Transverse colon (tissue), 4 donors: Measurements from ENCODE around the gene KRTAP12-1. TPM values are rescaled to one million over a fixed set of nuclear protein-coding genes. Genes with fewer than 3 reads are reported as not detected.
"Not testable (repeated sequence)": the region's sequence is repeated elsewhere in the genome, so short reads cannot be mapped to it uniquely, and the experiment has no call there.

Experiments used
- DNase-seq: peaks from one replicate; pipeline ENCODE4 v3.0.0-alpha.2; 2019
- H3K27ac ChIP-seq, 4 donors: fragments of 200-600 bp; sonication (generic); 2 replicates each; pipeline ENCODE4 v1.5.1; 2016 to 2018; ENCODE audit warnings: inconsistent platforms in 4 of 4
- H3K27me3 ChIP-seq: fragments of 200-600 bp; sonication (generic); 2 replicates; pipeline ENCODE4 v1.5.1; 2017; ENCODE audit warnings: inconsistent platforms
- H3K36me3 ChIP-seq, 4 donors: fragments of 200-600 bp; sonication (generic); 2 replicates each; pipeline ENCODE4 v1.5.1; 2017 to 2019; ENCODE audit warnings: inconsistent platforms in 4 of 4
- H3K4me1 ChIP-seq, 4 donors: fragments of 200-600 bp; sonication (generic); 2 replicates each; pipeline ENCODE4 v1.5.1; 2017 to 2020; ENCODE audit warnings: inconsistent platforms in 4 of 4
- H3K4me3 ChIP-seq, 4 donors: fragments of 200-600 bp; sonication (generic); 1 replicate in 1 of 4; 2 replicates in 3 of 4; pipeline versions ENCODE4 v1.5.1 to v1.6.1; 2017 to 2019; ENCODE audit warnings: inconsistent platforms in 4 of 4
- H3K9me3 ChIP-seq, 2 donors: fragments of 200-600 bp; sonication (generic); 2 replicates each; pipeline ENCODE4 v1.5.1; 2017 to 2019; ENCODE audit warnings: inconsistent platforms in 2 of 2
- CTCF ChIP-seq, 5 experiments: fragments of 200-600 bp in 3 of 5; fragments of 450-650 bp in 2 of 5; sonication (generic) in 3 of 5; IDR thresholded peaks; 1 replicate in 2 of 5; 2 replicates in 3 of 5; pipeline ENCODE4 v1.5.1; 2016 to 2017; ENCODE audit warnings: antibody characterized with exemption in 5 of 5, inconsistent platforms in 3 of 5, mild to moderate bottlenecking in 2 of 5, moderate library complexity in 1 of 5
- EP300 ChIP-seq: sonication (generic); formaldehyde crosslinking; IDR thresholded peaks from one replicate; pipeline ENCODE4 v1.6.1; 2017; ENCODE audit warnings: antibody characterized with exemption, low read depth
- POLR2A ChIP-seq: fragments of 450-650 bp; IDR thresholded peaks from one replicate; pipeline ENCODE4 v1.6.1; 2016; ENCODE audit warnings: antibody characterized with exemption, mild to moderate bottlenecking, moderate library complexity
- POLR2AphosphoS5 ChIP-seq, 3 donors: sonication (generic); formaldehyde crosslinking; IDR thresholded peaks; one replicate each; pipeline ENCODE4 v1.6.1; 2016; ENCODE audit warnings: antibody characterized with exemption in 3 of 3
- WGBS, 2 donors: methylation state at CpG; one replicate each; pipeline ENCODE4 v1.1.5; 2018; ENCODE audit warnings: low coverage in 1 of 2; 5-methylcytosine and 5-hydroxymethylcytosine counted together
- in situ Hi-C, 4 donors: fragments of 200-750 bp; cut with MboI; loops; one replicate each; pipeline versions ENCODE4 v1.15.0 to v1.15.1; 2017; ENCODE audit warnings: low sequenced_read_pairs in 3 of 4, low pct_ligation_motif_present in 1 of 4, low pct_unique_long_range_greater_than_20kb in 1 of 4
- intact Hi-C: fragments of 100-400 bp; cut with DNase I; formaldehyde crosslinking; loops from one replicate; pipeline ENCODE4 v1.15.1; 2023; ENCODE audit warnings: low total_unique reads
- total RNA-seq, 4 donors: library from RNA; depleted of rRNA; stranded (reverse); fragments of >200 nt; gene quantifications; one replicate each; pipeline ENCODE4 v1.1.0, GENCODE V29; 2016

KRTAP12-1 gene
- total RNA-seq, 4 donors from 2014 or later, result not detected

DNA sequence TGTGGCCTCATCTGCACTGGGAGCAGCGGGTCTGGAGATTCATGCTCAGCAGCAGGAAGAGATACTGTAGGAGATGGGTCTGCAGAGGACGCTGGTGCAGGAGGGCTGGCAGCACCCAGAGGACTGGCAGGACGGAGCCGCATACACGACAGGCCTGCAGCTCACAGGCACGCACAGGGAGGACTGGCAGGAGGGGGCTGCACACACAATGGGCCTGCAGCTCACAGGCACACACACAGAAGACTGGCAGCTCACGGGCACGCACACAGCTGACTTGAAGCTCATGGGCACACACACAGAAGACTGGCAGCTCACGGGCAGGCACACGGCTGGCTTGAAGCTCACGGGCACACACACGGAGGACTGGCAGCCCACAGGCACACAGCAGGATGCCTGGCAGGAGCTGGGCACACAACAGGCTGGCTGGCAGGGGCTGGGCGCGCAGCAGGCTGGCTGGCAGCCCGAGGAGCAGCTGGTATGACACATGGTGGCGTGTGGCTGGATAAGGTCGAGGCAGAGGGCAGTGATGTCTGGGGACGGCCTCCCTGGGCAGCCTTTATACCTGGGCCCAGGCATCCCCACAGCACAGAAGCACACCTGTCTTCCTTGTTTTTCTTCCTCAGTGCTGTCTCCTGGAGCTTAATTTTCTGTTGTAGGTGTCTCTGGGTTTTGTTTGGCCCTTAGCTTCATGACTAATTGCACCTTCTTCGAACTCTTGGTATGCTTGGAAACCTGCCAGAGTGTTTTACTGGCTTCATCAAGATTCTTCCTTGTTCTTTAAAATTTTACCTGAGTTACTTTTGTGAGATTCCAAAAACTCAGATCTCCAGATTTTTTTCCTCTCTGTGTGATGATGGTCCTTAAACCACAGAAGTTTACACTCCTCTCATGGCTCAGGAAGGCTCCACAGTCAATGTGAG is 15.3 kb downstream of the KRTAP12-1 start, which contains the start of gene KRTAP12-2:
Gene KRTAP12-2 (minus strand): TSS at position 527 of the 920 bp plus-strand sequence. CDS start 41 bp downstream, at position 486.
- no peak within 1 kb of the TSS for H3K4me3 ChIP-seq
- 58 to 74% methylated on average over 5 to 15 of the region's 19 CpGs for WGBS, 2 donors
- H3K27ac ChIP-seq, result no peak within 1 kb of the TSS
- H3K4me1 ChIP-seq, result no peaks in the 10 kb centered on the region
- DNase-seq, result no peak
- H3K36me3 ChIP-seq, result no peaks in the 10 kb centered on the region
- peaks cover 0 to 6% of the 10 kb centered on the region in 2 donors for H3K9me3 ChIP-seq
- in situ Hi-C loops, result no loop called here
- no peaks in the 10 kb centered on the region for H3K27me3 ChIP-seq
- intact Hi-C loops, result no loop called here
- no peak for TF ChIP-seq POLR2AphosphoS5 (IDR thresholded peaks at IDR 0.05)
- no peak for TF ChIP-seq POLR2A
- TF ChIP-seq CTCF (IDR thresholded peaks at IDR 0.05), result no peak
- TF ChIP-seq EP300, result no peak

GRCh38 chr21:44664691-44665090 is 17.3 kb downstream of the KRTAP12-1 start:
- H3K27me3 ChIP-seq, result peaks cover 3% of the 10 kb centered on the region
- no peak for TF ChIP-seq POLR2AphosphoS5 (IDR thresholded peaks at IDR 0.05)
- in situ Hi-C loops (no loop called here), intact Hi-C loops (no loop called here)
- 29 to 93% methylated on average over 1 to 5 of the region's 5 CpGs for WGBS, 2 donors
- no peak overlapping the region for H3K4me3 ChIP-seq
- H3K4me1 ChIP-seq, result no peaks in the 10 kb centered on the region
- DNase-seq, result no peak
- H3K9me3 ChIP-seq, result peaks cover 0 to 6% of the 10 kb centered on the region in 2 donors
- H3K27ac ChIP-seq, result no peak overlapping the region
- H3K36me3 ChIP-seq, result no peaks in the 10 kb centered on the region

- H3K4me1 ChIP-seq, H3K9me3 ChIP-seq, intact Hi-C loops, H3K27ac ChIP-seq, H3K4me3 ChIP-seq, in situ Hi-C loops, DNase-seq, H3K36me3 ChIP-seq: not testable (repeated sequence)
- peaks cover 20% of the 10 kb centered on the region for H3K27me3 ChIP-seq
- WGBS, 2 donors, result 44 to 47% methylated on average over 7 of the region's 7 CpGs
These were observed 20.4 kb downstream of the KRTAP12-1 start for GRCh38 chr21:44661567-44661966.

- TF ChIP-seq POLR2AphosphoS5 (IDR thresholded peaks at IDR 0.05), result no peak
- no peak for TF ChIP-seq EP300
- TF ChIP-seq POLR2A, result no peak
- no peak for TF ChIP-seq CTCF (IDR thresholded peaks at IDR 0.05)
- Histone ChIP-seq H3K9me3 (peaks cover 0 to 6% of the 10 kb centered on the region in 2 donors), H3K4me3 (no peak overlapping the region), H3K4me1 (no peaks in the 10 kb centered on the region), H3K36me3 (no peaks in the 10 kb centered on the region), H3K27me3 (peaks cover 20% of the 10 kb centered on the region), H3K27ac (no peak overlapping the region)
- no peak for DNase-seq
- in situ Hi-C loops (no loop called here), intact Hi-C loops (no loop called here)
- WGBS, 2 donors, result 44 to 55% methylated on average over 4 to 11 of the region's 11 CpGs
These were observed 22.9 kb downstream of the KRTAP12-1 start for GRCh38 chr21:44658913-44659595.

DNA sequence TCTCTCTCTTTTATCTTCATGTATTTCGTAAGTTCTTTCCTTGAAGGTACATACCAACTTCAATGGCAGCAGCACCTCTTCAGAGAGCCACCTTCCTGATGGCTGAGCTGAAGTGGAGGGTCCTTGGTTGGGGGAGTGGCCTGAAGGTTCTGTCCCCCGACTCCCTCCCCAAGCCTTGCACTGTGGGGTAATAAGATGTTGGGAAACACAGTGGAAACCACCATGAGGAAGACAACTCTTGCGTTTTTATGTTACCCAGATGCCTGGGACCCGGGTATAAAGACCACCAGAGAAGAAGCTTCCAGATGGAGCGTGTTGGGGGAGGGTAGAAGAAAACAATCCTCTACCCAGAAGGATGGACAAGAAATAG is 23.4 kb downstream of the KRTAP12-1 start:
- in situ Hi-C loops, result no loop called here
- Histone ChIP-seq H3K27me3 (peaks cover 20% of the 10 kb centered on the region), H3K36me3 (no peaks in the 10 kb centered on the region), H3K4me1 (no peaks in the 10 kb centered on the region), H3K27ac (peak overlapping the region in 2 of 4 donors; percentile 2 to 32), H3K4me3 (no peak overlapping the region), H3K9me3 (peaks cover 0 to 6% of the 10 kb centered on the region in 2 donors)
- intact Hi-C loops, result no loop called here
- DNase-seq, result no peak
- WGBS, 2 donors, result 72 to 80% methylated on average over 1 to 5 of the region's 5 CpGs
- TF ChIP-seq CTCF (IDR thresholded peaks at IDR 0.05), result no peak
